AG10803 (cell line): ENCODE data around the gene CCDC33.
A peak's percentile ranks its signal among the peaks of the same experiment; 100 is the strongest.

Experiments
- DNase-seq: peaks from one replicate; pipeline ENCODE4 v3.0.0; 2010; ENCODE audit warnings: low read depth
- H3K4me3 ChIP-seq: 2 replicates; pipeline ENCODE4 v1.5.1; 2011; ENCODE audit warnings: mild to moderate bottlenecking, low read length, control low read depth
- CTCF ChIP-seq: conservative IDR thresholded peaks from 2 replicates; pipeline ENCODE4 v1.5.1; 2011; ENCODE audit warnings: mild to moderate bottlenecking, low read length, control low read depth, inconsistent platforms

CCDC33 gene

GRCh38 chr15:74231475-74231874 lies 4.7 kb upstream of the CCDC33 start:
- TF ChIP-seq CTCF, result no peak
- no peak for DNase-seq
- no peak overlapping the region for H3K4me3 ChIP-seq

- no peak overlapping the region for H3K4me3 ChIP-seq
- no peak for TF ChIP-seq CTCF
- DNase-seq, result no peak
These were observed 2.8 kb upstream of the CCDC33 start for GRCh38 chr15:74233373-74233772.

- no peak for DNase-seq
- no peak overlapping the region for H3K4me3 ChIP-seq
- no peak for TF ChIP-seq CTCF
These were observed 2.1 kb upstream of the CCDC33 start for GRCh38 chr15:74233851-74234597.

GRCh38 chr15:74234598-74234875 lies 1.6 kb upstream of the CCDC33 start:
- TF ChIP-seq CTCF, result no peak
- H3K4me3 ChIP-seq, result no peak overlapping the region
- no peak for DNase-seq

- no peak for TF ChIP-seq CTCF
- no peak overlapping the region for H3K4me3 ChIP-seq
- no peak for DNase-seq
These were observed 3.1 kb downstream of the CCDC33 start for GRCh38 chr15:74239051-74239705.

GRCh38 chr15:74240002-74240568 lies 4.0 kb downstream of the CCDC33 start:
- DNase-seq, result peak; percentile 77
- no peak overlapping the region for H3K4me3 ChIP-seq
- peak; percentile 54 for TF ChIP-seq CTCF
